GM10248 (cell line): ENCODE measurements around the gene ANKRD30A.
"Not testable (repeated sequence)": the region's sequence is repeated elsewhere in the genome, so short reads cannot be mapped to it uniquely, and the experiment has no call there.

Source experiments
- CTCF ChIA-PET: fragments of 300-600 bp; sonication (Branson Sonifier 250); formaldehyde crosslinking; extraction: SDS; loops from one replicate; lab custom pipeline; 2021; ENCODE audit warnings: antibody characterized with exemption; lab: Yijun Ruan, JAX
- POLR2A ChIA-PET: fragments of 350-650 bp; sonication (Branson Sonifier 250); formaldehyde crosslinking; extraction: SDS; loops from one replicate; lab custom pipeline; 2020; ENCODE audit warnings: antibody characterized with exemption; lab: Yijun Ruan, JAX
- DNase-seq: peaks from one replicate; pipeline ENCODE4 v3.0.0; 2012; ENCODE audit errors: extremely low spot score
- CTCF ChIP-seq: IDR thresholded peaks from 2 replicates; pipeline ENCODE4 v1.5.1; 2012; ENCODE audit warnings: mild to moderate bottlenecking, low read depth; ENCODE audit errors: extremely low read depth, missing control alignments, control extremely low read depth

The ANKRD30A gene, protein sequence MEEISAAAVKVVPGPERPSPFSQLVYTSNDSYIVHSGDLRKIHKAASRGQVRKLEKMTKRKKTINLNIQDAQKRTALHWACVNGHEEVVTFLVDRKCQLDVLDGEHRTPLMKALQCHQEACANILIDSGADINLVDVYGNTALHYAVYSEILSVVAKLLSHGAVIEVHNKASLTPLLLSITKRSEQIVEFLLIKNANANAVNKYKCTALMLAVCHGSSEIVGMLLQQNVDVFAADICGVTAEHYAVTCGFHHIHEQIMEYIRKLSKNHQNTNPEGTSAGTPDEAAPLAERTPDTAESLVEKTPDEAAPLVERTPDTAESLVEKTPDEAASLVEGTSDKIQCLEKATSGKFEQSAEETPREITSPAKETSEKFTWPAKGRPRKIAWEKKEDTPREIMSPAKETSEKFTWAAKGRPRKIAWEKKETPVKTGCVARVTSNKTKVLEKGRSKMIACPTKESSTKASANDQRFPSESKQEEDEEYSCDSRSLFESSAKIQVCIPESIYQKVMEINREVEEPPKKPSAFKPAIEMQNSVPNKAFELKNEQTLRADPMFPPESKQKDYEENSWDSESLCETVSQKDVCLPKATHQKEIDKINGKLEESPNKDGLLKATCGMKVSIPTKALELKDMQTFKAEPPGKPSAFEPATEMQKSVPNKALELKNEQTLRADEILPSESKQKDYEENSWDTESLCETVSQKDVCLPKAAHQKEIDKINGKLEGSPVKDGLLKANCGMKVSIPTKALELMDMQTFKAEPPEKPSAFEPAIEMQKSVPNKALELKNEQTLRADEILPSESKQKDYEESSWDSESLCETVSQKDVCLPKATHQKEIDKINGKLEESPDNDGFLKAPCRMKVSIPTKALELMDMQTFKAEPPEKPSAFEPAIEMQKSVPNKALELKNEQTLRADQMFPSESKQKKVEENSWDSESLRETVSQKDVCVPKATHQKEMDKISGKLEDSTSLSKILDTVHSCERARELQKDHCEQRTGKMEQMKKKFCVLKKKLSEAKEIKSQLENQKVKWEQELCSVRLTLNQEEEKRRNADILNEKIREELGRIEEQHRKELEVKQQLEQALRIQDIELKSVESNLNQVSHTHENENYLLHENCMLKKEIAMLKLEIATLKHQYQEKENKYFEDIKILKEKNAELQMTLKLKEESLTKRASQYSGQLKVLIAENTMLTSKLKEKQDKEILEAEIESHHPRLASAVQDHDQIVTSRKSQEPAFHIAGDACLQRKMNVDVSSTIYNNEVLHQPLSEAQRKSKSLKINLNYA (N-terminal part only)

DNA sequence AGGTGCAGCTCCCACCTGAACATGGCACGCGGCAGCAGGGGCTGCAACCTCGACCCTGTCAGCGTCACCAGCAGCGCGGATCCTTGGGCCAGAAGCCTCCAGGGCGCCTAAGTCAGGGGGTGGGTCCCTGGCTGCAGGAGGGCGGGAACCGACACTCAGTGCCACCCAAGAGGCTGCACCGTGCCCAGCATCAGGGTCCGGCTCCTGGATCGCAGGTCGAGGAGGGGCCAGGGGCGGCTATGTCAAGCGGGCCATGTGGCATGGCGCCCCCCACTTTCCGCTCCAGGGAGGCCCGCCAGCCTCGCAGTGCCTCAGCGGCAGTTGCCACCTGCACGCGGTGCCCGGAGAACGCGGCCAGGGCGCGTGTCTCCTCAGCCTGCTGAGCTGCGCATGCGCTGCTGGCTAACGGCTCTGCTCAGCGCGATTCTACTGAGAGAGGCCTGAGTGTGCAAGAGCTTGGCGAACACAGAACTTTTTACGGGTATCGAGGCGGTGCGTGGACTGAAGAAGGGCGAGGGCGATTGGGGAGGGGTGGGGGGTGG is at the start of gene ANKRD30A:
TSS of gene ANKRD30A (plus strand) at position 408 of the 542 bp plus-strand sequence. CDS start 190 bp downstream, outside the sequence.
- CTCF ChIA-PET = no interaction called here
- TF ChIP-seq CTCF = no peak
- DNase-seq = no peak
- POLR2A ChIA-PET = no interaction called here

GRCh38 chr10:37076083-37076482 is 49.3 kb upstream of the ANKRD30A start:
- DNase-seq, POLR2A ChIA-PET: not testable (repeated sequence)
- CTCF ChIA-PET = interaction anchor here (1.0 kb wide), 1 partner anchor 15 kb away, joined by 3 read pairs; no protein-coding TSS in a partner anchor

DNA sequence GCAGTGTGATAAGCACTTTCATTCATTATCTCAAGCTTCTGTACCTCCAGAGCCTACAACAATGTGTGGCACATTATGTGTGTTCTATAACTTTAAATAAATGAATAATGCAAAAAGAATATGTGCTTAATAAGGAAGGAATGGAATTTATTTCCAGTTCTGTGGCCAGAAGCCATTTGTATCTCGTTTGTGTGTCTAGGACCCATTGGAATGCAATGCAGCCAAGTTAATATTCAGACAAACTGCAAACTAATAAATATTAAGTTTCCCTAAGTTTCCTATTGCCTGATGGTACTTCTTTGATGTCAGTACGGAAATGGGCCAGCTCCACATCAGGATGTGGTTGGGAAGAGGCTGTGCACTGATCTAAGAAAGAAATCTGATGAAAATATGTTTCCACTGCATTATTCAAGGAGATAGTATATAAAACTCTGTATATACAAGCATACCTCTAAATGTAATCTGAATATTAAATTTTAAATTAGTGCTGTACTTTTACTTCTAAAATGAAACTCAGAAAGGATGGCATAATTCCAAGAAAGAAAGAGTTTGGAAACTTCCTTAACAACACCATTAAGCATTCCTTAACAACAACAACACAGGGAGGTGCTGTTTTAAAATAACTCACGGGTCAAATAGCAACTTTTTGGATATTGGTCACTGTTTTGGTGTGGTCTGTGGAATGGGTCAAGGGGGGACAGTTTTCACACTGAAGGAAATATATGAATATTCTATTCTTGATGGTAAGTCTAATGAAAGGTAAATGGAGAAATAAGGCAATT is 29.4 kb upstream of the ANKRD30A start:
- no peak for TF ChIP-seq CTCF
- CTCF ChIA-PET = no interaction called here
- DNase-seq = no peak
- POLR2A ChIA-PET = no interaction called here

GRCh38 chr10:37101261-37101660 is 24.1 kb upstream of the ANKRD30A start:
- TF ChIP-seq CTCF = no peak
- ChIA-PET POLR2A (no interaction called here), CTCF (no interaction called here)
- no peak for DNase-seq

DNA sequence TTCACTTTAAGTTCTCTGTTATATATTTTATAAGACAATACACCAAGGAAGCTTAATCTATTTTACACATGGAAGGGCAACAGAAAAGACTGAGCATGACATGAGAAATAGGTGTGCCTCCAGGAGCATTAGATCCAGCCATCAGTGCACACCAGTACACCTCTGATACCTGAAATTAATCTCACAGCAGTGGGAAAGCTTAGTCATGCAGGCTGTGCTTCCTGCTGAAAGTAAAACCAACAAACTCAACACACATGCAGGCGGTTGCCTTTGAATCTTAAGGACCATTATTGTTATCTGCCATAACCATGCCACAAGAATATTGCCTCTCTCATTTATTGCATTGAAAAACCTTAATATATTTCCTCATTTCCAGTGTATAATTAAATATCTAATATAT is 16.4 kb upstream of the ANKRD30A start:
- no peak for DNase-seq
- no peak for TF ChIP-seq CTCF
- CTCF ChIA-PET = no interaction called here
- POLR2A ChIA-PET = no interaction called here

- ChIA-PET CTCF (no interaction called here), POLR2A (no interaction called here)
- no peak for DNase-seq
- TF ChIP-seq CTCF = no peak
Observed at GRCh38 chr10:37124532-37124931, 866 bp upstream of the ANKRD30A start.
